Adrenal gland (tissue), 12 donors: ENCODE results near the gene TYMP. TPM values are rescaled to one million over a fixed set of nuclear protein-coding genes. Genes with fewer than 3 reads are reported as not detected.
"Not testable (repeated sequence)": the region's sequence is repeated elsewhere in the genome, so short reads cannot be mapped to it uniquely, and the experiment has no call there.

Experiments used
- DNase-seq, 7 donors: peaks; one replicate each; pipeline ENCODE4 v3.0.0-alpha.2; 2019 to 2020
- H3K27ac ChIP-seq, 5 donors: fragments of 200-600 bp; sonication (generic) in 4 of 5; 1 replicate in 3 of 5; 2 replicates in 2 of 5; pipeline versions ENCODE4 v1.5.1 to v1.8.0; 2016 to 2020; ENCODE audit warnings: mild to moderate bottlenecking in 1 of 5
- H3K27me3 ChIP-seq: fragments of 200-600 bp; 2 replicates; pipeline ENCODE4 v1.8.0; 2021
- H3K36me3 ChIP-seq, 2 donors: fragments of 200-600 bp; replicated peaks in 1 of 2; 1 replicate in 1 of 2; 2 replicates in 1 of 2; pipeline versions ENCODE4 v1.5.1 to v1.8.0; 2018 to 2022
- H3K4me1 ChIP-seq, 2 donors: fragments of 200-600 bp; replicated peaks in 1 of 2; 1 replicate in 1 of 2; 2 replicates in 1 of 2; pipeline versions ENCODE4 v1.5.1 to v1.8.0; 2018 to 2021
- H3K4me3 ChIP-seq, 4 donors: fragments of 200-600 bp; sonication (generic) in 3 of 4; one replicate each; pipeline ENCODE4 v1.5.1; 2016 to 2018
- H3K9me3 ChIP-seq, 3 donors: fragments of 200-600 bp; sonication (generic) in 1 of 3; replicated peaks in 1 of 3; 1 replicate in 2 of 3; 2 replicates in 1 of 3; pipeline versions ENCODE4 v1.5.1 to v1.8.0; 2016 to 2021
- POLR2A ChIP-seq, 2 donors: fragments of 450-650 bp; IDR thresholded peaks; one replicate each; pipeline ENCODE4 v1.6.1; 2017; ENCODE audit warnings: antibody characterized with exemption in 2 of 2, mild to moderate bottlenecking in 2 of 2, moderate library complexity in 1 of 2
- WGBS, 4 donors: extraction: QIAGEN DNeasy Blood & Tissue Kit in 2 of 4; methylation state at CpG; one replicate each; pipeline versions ENCODE4 v1.1.5 to v1.1.7; 2013 to 2017; 5-methylcytosine and 5-hydroxymethylcytosine counted together
- intact Hi-C, 2 donors: fragments of 100-400 bp; cut with DNase I; formaldehyde crosslinking; loops; one replicate each; pipeline versions ENCODE4 v1.14.1 to v1.15.0; 2022 to 2023
- polyA plus RNA-seq, 3 donors: library from polyadenylated mRNA; stranded (reverse); fragments of 200-250 nt in 2 of 3; fragments of 350-450 nt in 1 of 3; fragmentation: Illumina TruSeq in 1 of 3; extraction: RNeasy Lipid Tissue Mini Kit (QIAGEN cat#74804) in 1 of 3; gene quantifications; one replicate each; pipeline ENCODE4 v1.2.3, GENCODE V29; 2013 to 2014
- total RNA-seq, 9 donors: library from RNA; depleted of rRNA in 4 of 9; stranded (reverse); fragments of >200 nt in 4 of 9; fragments of 120-200 nt in 1 of 9; fragmentation: NEBNext Ultra II Directional in 1 of 9; extraction: Animal tissue kit (Norgen Biotek cat#: 25700) in 1 of 9; gene quantifications; one replicate each; pipeline versions ENCODE4 v1.1.0 to v1.2.4, GENCODE V29; 2013 to 2023
- TF ChIP-seq, protein P1 (sequence below), 6 experiments: fragments of 450-650 bp in 4 of 6; fragments of 200-600 bp in 2 of 6; sonication (generic) in 1 of 6; IDR thresholded peaks; 1 replicate in 5 of 6; 2 replicates in 1 of 6; pipeline versions ENCODE4 v1.5.1 to v1.8.0; 2016 to 2021; ENCODE audit warnings: antibody characterized with exemption in 6 of 6, mild to moderate bottlenecking in 2 of 6, moderate library complexity in 1 of 6
- donor health status: healthy with polysubstance abuse.
- donor health status: Bipolar disorder and iron deficiency.
- donor health status: DM: yes; HTN: yes; CAD: no.
- donor health status: DM: no; HTN: no; CAD: no.
- donor health status: DM: no; HTN: no; CAD: no.
- donor health status: DM: yes; HTN: yes; CAD: no.

The TYMP gene
- total and polyA plus RNA-seq, 12 donors, result 1.9 to 152 (median 64.5) TPM

DNA sequence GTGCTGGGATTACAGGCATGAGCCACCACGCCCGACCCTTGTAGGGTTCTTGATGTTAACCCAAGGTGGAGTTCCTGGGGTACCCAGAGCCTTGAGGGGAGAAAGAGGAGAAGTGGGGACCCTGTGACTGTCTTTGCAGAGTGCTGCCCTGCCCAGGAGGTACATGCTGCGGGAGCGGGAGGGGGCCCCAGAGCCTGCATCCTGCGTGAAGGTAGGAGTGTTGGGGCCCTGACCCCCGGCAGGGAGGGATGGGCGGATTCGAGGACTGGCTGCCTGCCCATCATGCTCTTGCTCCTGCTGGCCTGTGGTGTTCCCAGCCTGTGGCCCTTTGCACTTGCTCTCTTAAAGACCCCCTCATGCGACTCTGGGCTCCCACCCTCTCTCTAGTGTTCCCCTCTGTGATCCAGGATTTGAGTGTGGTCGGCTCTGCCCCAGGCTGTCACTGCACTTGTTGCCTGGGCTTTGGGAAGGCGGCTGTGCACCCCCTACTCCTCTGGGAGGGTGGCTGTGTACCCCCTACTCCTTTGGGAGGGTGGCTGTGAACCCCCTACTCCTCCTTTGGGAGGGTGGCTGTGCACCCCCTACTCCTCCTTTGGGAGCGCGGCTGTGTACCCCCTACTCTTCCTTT lies 8.9 kb downstream of the TYMP start:
- Histone ChIP-seq H3K36me3 (peaks cover 0 to 54% of the 10 kb centered on the region in 2 donors), H3K4me3 (no peak overlapping the region), H3K4me1 (peaks cover 11 to 13% of the 10 kb centered on the region in 2 donors), H3K27ac (no peak overlapping the region), H3K9me3 (no peaks in the 10 kb centered on the region), H3K27me3 (no peaks in the 10 kb centered on the region)
- intact Hi-C loops, result no loop called here
- peak in 1 of 7 donors; percentile 15 for DNase-seq
- 91 to 98% (median 94%) methylated on average over 5 to 13 of the region's 13 CpGs for WGBS, 4 donors
- TF ChIP-seq, protein P1, sequence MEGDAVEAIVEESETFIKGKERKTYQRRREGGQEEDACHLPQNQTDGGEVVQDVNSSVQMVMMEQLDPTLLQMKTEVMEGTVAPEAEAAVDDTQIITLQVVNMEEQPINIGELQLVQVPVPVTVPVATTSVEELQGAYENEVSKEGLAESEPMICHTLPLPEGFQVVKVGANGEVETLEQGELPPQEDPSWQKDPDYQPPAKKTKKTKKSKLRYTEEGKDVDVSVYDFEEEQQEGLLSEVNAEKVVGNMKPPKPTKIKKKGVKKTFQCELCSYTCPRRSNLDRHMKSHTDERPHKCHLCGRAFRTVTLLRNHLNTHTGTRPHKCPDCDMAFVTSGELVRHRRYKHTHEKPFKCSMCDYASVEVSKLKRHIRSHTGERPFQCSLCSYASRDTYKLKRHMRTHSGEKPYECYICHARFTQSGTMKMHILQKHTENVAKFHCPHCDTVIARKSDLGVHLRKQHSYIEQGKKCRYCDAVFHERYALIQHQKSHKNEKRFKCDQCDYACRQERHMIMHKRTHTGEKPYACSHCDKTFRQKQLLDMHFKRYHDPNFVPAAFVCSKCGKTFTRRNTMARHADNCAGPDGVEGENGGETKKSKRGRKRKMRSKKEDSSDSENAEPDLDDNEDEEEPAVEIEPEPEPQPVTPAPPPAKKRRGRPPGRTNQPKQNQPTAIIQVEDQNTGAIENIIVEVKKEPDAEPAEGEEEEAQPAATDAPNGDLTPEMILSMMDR (IDR thresholded peaks at IDR 0.05), result no peak

DNA sequence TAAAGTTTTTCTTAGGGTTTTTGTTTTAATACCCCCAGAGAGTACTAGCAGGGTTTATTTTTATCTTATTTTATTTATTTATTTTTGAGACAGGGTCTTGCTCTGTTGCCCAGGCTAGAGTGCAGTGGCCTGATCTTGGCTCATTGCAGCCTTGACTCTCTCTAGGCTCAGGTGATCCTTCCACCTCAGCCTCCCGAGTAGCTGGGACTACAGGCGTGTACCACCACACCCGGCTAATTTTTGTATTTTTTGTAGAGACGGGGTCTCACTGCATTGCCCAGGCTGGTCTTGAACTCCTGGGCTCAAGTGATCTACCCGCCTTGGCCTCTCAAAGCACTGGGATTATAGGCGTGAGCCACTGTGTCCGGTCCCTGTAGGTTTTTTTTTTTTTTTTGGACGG lies 9.6 kb downstream of the TYMP start:
- H3K9me3 ChIP-seq, H3K4me3 ChIP-seq, intact Hi-C loops, DNase-seq, H3K27ac ChIP-seq, H3K27me3 ChIP-seq: not testable (repeated sequence)
- Histone ChIP-seq H3K36me3 (peaks cover 0 to 54% of the 10 kb centered on the region in 2 donors), H3K4me1 (peaks cover 11 to 13% of the 10 kb centered on the region in 2 donors)
- 91 to 99% (median 96%) methylated on average over 8 of the region's 8 CpGs for WGBS, 4 donors

DNA sequence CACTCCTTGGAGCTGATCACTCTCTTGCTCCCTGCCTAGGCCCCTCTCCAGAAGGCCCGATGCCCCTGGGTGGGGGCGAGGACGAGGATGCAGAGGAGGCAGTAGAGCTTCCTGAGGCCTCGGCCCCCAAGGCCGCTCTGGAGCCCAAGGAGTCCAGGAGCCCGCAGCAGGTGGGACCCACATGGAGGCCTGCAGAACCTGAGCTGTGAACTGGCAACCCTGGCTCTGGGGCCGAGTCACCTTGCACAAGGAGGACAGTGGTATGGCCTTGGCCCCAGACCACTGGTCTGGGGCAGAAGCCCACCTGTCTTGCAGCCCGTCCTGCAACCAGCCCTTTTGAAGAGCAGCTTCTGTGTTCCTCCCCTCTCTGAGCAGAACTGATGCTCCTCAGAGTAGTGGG lies 10.7 kb downstream of the TYMP start:
- 93 to 100% (median 96%) methylated on average over 1 to 8 of the region's 8 CpGs for WGBS, 4 donors
- Histone ChIP-seq H3K9me3 (no peaks in the 10 kb centered on the region), H3K4me1 (peaks cover 1 to 5% of the 10 kb centered on the region in 2 donors), H3K27me3 (no peaks in the 10 kb centered on the region), H3K4me3 (no peak overlapping the region), H3K36me3 (peaks cover 0 to 54% of the 10 kb centered on the region in 2 donors), H3K27ac (no peak overlapping the region)
- DNase-seq, result no peak
- intact Hi-C loops, result no loop called here
- no peak for TF ChIP-seq POLR2A (IDR thresholded peaks at IDR 0.05)
- TF ChIP-seq, protein P1 (IDR thresholded peaks at IDR 0.05), result no peak

DNA sequence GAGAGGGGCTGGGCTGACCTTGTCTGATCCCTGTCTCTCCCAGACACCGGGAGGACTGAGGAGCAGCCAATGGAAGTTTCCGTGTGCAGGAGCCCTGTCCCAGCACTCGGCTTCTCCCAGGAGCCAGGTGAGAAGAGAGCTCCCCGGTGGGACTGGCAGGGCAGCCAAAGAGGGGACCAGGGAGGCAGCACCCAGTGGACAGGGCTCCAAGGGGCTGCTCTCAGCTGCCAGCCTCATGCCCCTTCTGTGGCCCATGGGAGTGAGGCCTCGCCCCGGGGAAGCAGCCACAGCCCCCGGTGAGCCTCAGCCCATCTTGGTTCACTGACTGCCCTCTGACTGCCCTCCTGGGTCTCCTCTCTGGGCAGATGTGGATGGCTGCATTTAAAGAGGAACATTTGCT lies 11.2 kb downstream of the TYMP start:
- intact Hi-C loops, result no loop called here
- no peak for DNase-seq
- no peak overlapping the region for H3K4me3 ChIP-seq
- no peaks in the 10 kb centered on the region for H3K27me3 ChIP-seq
- TF ChIP-seq POLR2A (IDR thresholded peaks at IDR 0.05), result no peak
- TF ChIP-seq, protein P1 (IDR thresholded peaks at IDR 0.05), result no peak
- 92 to 97% (median 95%) methylated on average over 3 to 7 of the region's 7 CpGs for WGBS, 4 donors
- peaks cover 0 to 49% of the 10 kb centered on the region in 2 donors for H3K36me3 ChIP-seq
- H3K27ac ChIP-seq, result no peak overlapping the region
- H3K9me3 ChIP-seq, result no peaks in the 10 kb centered on the region
- H3K4me1 ChIP-seq, result no peaks in the 10 kb centered on the region
